ENCODE results near the gene FLT1.

FLT1 gene

DNA sequence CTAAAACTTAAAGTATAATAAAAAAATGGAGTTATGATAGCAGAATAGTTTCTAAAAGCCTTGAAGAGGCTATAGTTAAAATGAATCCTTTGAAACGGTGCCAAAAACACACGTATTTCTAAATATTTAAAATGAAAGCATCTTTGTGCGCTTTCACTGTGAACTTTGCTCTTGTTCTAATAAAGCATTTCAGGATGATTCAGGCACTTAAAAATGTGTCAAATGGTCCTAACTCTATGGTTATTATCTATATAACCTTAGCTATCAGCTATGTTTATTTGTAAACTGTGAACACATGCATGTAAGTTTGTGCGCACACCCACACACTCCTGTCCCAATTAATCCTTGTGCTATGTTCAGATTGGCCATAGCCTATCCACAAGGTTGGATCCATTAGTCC, 124.5 kb downstream of the FLT1 start:
- no peak overlapping the region for H3K4me3 ChIP-seq (ENCODE audit: low read depth, low read length)
- TF ChIP-seq, protein P1, sequence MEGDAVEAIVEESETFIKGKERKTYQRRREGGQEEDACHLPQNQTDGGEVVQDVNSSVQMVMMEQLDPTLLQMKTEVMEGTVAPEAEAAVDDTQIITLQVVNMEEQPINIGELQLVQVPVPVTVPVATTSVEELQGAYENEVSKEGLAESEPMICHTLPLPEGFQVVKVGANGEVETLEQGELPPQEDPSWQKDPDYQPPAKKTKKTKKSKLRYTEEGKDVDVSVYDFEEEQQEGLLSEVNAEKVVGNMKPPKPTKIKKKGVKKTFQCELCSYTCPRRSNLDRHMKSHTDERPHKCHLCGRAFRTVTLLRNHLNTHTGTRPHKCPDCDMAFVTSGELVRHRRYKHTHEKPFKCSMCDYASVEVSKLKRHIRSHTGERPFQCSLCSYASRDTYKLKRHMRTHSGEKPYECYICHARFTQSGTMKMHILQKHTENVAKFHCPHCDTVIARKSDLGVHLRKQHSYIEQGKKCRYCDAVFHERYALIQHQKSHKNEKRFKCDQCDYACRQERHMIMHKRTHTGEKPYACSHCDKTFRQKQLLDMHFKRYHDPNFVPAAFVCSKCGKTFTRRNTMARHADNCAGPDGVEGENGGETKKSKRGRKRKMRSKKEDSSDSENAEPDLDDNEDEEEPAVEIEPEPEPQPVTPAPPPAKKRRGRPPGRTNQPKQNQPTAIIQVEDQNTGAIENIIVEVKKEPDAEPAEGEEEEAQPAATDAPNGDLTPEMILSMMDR (IDR thresholded peaks at IDR 0.05; ENCODE audit: control insufficient read depth, extremely low read depth, insufficient read depth): no peak
- no peak for DNase-seq (ENCODE audit: low read depth)

DNA sequence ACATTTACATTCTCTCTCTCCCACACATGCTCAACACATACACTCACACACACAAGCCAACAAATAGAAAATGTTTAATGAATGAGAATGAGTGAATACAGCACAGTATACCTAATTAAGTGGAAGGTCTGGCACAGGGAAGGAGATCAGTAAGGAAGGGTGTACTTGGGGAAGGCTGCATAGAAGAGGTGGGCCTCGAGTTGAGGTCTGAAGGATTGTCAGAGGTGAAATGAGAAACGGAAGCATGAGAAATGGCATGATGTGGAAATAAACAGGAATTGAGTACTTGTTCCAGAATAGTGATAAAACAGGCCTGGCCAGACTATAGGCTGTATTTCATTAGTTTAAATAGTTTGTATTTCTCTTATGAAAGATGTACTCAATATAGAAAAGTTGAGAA, 136.2 kb downstream of the FLT1 start:
- DNase-seq (ENCODE audit: low read depth): no peak
- TF ChIP-seq, protein P1 (IDR thresholded peaks at IDR 0.05; ENCODE audit: control insufficient read depth, extremely low read depth, insufficient read depth): no peak
- H3K4me3 ChIP-seq (ENCODE audit: low read depth, low read length): no peak overlapping the region

DNA sequence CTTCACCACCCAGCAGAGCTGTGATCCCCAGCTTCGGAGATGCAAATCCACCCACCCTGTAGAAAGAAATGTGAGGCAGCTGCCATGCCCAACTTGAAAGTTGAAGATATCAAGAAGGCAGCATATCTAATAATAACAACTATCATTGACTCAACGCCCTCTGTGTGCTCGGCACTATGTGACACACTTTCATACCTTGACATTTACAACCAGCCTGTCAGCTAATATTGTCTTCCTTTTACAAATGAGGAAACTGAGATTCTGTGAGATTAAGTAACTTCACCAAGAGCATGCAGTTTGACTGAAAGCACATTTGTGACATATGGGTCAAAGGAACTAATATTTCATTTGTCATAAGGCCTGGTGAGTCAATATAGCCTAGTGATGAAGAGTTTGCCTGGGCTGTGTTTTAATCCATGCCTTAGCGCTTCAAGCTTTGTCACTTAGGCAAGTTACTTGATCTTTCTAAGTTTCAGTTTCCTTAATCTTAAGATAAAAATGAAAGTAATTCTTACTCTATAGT, 137.0 kb downstream of the FLT1 start:
- no peak overlapping the region for H3K4me3 ChIP-seq (ENCODE audit: low read depth, low read length)
- no peak for DNase-seq (ENCODE audit: low read depth)
- TF ChIP-seq, protein P1 (IDR thresholded peaks at IDR 0.05; ENCODE audit: control insufficient read depth, extremely low read depth, insufficient read depth): no peak

DNA sequence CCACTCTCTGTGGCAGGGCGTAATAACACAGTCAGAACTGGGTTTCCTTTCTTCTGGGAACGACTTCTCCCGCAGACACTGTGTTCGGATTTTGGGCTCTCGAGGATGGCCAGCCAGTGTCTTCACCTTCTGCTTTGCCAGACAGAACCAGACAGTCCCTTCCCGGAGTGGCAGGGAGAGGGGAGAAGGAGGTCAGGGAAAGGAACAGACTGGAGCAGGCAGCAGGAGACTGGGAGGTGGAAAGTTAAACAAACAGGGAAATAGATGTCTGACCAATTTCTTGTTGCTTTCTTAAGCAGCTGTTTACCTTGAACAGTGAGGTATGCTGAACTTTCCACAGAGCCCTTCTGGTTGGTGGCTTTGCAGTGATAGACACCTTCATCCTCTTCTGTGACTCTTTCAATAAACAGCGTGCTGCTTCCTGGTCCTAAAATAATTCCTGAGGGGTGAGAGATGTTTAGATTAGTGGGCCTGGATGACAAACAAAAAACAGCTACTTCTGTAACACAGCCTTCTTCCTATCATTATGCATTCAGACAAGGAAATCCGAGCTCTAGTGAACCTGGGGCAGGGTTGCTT, 137.6 kb downstream of the FLT1 start:
- DNase-seq (ENCODE audit: low read depth): no peak
- no peak overlapping the region for H3K4me3 ChIP-seq (ENCODE audit: low read depth, low read length)
- TF ChIP-seq, protein P1 (IDR thresholded peaks at IDR 0.05; ENCODE audit: control insufficient read depth, extremely low read depth, insufficient read depth): no peak

DNA sequence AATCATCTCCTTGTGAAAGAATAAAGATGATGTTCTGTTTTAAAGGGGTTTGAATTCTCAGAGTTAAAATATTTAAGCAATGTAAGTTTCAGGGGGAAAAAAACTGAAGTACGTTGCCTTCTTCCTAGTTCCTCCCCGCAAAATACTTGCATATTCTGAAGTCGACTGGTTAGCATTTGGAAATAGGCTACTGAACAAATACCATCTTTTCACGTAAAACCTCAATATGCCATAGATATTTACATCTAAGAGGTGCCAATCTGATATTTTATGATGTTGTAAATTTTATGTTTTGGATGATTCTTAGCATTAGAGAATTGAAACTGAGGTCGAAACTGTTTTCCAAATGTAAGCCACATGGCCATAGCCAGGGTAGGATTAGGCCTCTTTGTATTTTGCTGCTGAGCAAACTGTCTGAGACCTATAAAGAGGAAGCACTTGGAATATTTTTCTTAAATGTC, 138.3 kb downstream of the FLT1 start:
- no peak for DNase-seq (ENCODE audit: low read depth)
- no peak overlapping the region for H3K4me3 ChIP-seq (ENCODE audit: low read depth, low read length)
- TF ChIP-seq, protein P1 (IDR thresholded peaks at IDR 0.05; ENCODE audit: control insufficient read depth, extremely low read depth, insufficient read depth): no peak

DNA sequence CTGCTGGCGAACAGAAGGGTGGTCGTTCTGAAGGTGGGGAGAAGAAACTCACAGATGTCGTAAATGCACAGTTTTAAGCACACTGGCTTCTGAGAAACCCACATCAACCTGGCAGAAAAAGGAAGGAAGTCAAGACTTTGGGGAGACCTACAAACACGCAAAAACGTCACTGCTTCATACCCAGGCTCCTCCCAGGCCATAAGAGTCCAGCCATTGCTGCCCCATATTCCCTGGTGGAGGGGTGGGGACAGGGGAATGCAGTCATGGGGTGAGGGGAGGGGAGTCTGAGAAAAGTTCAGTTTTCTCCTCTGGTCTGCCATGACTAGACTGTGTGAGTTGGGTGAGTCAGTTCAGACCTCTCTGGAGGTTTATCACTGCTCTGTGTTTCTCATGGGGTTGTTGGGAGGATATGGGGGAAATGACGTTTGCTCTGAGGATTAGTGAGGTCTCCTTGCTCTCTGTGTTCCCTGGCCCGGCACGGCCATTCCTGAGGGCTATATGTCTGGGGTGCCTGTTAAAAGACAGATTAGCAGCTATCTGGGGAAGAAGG, 139.0 kb downstream of the FLT1 start:
- no peak overlapping the region for H3K4me3 ChIP-seq (ENCODE audit: low read depth, low read length)

More for the DNA sequence above, 139.0 kb downstream of the FLT1 start:
- TF ChIP-seq, protein P1 (IDR thresholded peaks at IDR 0.05; ENCODE audit: control insufficient read depth, extremely low read depth, insufficient read depth): no peak
- DNase-seq (ENCODE audit: low read depth): no peak
